RPMI8226 (cell line): Measurements from ENCODE around the gene ARHGEF9.

Source experiments
- DNase-seq: peaks from one replicate; pipeline ENCODE4 v3.0.0-alpha.2; 2015

The ARHGEF9 gene

DNA sequence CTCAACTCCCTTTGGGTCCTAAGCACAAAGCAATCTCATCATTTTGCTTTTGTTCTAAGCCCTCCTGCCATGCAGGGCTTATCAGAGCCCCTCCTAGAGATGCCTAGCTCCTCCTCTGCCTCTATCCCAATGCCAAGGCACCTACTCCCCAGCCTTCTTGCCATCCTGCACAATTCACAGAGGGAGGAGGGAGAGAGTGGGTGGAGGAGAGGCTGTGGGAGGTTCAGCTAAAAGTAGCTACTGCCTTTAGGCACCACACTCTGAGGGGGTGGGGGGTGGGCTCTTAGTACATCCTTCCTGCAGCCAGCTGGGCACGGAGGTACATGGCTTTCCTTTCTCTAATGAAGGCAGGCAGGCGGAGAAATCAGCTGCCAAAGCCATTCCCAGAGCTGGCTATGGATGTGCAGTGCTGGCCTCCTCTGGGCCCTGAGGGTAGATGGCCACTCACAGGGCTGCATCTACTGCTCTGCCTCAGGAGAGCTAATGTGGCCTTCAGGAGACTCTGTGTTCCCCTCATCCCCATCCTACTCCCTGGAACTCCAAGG is 40.1 kb downstream of the ARHGEF9 start:
- DNase-seq: no peak

DNA sequence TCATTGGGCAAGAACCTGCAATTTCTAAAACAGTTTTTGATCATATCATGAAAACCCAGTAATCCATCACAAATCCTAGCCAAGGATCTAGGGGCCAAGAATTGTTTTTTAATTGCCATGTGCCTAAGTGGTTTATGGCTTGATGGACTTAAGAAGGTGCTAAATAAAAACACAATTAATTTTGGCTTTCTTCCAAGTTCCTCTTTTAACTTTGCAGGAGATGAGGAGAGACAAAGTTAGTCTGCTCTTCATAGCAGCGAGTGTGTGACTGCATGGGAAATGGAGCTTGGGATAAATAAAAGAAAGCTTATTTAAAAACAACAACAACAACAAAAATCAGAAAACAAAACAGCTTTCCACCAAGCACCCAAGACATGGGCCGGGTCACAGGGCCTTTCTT is 41.4 kb downstream of the ARHGEF9 start:
- DNase-seq: peak; percentile 13

DNA sequence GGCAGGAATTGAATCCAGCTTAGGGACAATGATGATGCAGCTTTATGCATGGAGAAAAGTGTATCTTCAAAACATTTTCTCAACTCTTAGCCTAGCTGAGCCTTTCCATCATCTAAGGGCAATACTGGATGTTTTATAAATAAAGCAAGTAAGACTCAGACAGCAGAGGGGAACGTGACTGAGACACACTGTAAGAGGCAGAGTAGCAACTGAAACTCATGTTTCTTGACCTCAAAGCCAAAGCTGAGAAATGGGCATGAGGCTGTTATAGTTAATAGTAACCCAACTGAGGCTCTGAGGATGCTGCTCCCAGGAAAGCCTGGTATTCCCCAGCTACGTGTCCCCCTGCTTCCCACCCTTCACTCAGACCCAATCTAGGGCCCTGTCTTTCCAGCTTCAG is 44.6 kb downstream of the ARHGEF9 start:
- DNase-seq: no peak

DNA sequence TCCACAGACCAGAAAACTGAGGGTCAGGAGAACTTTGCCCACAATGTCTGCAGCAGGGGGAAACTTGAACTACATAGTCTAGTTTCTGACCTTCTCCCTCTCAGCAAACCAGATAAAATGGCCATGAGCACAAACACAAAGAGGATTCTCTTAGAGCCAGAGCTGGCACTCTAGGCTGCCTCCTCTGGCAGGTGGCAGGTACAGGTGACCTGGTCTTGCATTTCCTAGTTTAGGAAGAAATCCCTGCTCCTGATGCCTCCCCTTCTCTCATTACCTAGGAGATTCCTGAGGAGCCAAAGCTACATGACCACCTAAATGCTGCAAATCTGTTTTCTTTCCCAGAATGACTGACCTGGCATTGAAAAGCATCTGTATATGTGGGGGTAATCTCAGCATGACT is 45.1 kb downstream of the ARHGEF9 start:
- no peak for DNase-seq

DNA sequence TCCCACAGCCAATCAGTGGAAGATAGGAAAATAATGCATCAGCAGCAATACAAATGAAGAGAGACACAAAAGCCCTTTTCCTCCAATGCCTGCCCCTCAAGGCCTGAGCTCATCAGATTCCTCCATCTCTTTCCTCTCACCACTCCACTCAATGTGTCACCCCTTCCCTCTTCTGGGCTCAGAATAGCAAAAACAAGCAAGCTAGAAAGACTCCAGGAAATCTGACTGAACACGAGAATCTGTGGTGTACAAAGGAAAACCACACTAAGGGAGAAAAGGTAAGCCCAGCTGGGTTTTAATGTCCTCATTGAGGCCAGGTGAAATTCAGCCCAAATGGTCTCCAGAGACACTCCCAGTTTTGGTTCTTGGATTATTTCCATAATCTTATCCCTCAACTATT is 46.3 kb downstream of the ARHGEF9 start:
- no peak for DNase-seq

DNA sequence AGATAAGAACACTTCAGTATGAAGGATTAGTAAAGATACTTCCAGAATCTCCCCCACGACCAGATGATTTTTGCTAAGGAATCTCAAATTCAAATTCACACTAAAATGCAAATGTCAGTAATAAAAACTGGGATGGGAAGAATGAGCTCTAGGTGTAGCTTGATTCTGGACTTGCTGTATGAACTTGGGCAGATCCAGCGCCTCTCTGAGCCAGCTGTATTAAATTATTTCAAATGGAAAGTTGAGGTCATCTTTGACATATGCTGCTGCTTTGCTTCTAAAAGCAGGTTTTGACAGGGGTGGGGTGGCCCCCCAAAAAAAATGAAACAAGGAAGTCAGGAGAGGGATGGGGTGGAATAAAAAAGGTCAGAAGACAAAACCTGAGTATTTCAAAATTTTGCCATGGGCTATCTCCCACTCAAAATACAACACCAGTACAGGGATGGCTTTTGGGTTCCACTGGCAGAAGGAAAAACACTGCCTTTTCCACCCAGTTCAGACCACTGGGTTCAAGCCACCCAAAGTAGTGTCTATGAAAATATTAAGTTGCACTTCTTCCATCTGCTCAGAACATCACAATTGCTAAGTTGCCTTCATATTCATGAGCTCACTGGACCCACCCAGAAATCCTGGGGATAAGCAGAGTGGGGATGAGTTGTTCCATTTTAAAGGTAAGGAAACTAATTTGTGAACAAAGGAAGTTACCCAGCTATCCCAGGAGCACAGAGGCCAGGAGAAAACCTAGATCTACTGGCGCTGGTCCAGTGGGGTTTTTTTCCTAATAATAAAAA is 47.7 kb downstream of the ARHGEF9 start:
- DNase-seq: no peak

DNA sequence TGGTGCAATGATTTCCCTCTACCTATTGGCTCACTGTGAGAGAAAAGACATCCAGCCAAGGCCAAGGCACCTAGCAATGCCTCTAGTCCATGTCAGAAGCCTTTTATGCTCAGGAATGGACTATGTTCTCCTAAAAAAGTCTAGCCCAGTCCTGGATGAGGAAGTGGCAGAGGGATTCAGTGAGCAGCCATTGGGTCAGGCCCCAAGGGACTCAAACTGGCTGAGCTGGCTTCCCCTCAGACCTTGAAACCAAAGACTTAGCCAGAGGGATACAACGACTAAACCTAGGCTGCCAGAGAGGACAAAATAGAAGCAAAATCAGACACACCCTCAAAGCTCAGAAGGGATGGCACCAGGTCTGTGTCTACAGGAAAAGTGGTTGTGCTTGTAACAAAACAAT is 49.1 kb downstream of the ARHGEF9 start:
- DNase-seq: no peak

DNA sequence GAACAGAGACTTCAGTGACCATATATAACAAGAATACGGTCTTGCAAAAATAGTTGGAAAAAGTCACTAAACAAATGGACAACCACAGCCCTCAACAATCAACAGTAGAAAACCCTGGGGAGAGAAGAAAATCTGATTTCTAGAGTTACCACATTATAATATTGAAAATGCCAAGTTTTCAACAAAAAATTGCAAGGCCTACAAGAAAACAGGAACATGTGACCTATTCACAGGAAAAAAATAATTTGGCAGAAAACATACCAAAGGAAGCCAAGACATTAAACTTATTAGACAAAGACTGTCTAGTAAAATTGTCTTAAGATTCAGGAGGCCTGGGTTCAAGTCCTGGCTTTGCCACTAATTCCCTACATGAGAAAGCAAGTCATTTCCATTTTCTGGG is 64.7 kb downstream of the ARHGEF9 start:
- no peak for DNase-seq

DNA sequence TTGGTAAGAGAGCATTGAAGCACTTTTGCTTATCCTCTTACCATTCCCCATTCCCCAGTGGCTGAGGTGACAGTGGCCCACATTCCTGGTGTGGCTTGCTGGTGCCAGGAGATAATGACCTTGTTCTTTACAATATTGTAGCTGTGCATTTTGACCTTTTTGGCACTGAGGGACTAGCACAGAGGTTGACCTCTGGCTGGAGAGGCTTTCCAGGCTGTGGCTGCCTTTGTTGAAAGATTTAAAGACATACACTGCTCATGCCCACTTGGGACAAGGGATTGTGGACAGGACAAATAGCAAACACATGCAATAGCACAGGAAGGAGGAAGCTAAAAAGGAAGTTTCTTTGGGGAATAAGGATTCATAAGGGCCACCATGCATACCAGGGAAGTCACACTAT is 65.4 kb downstream of the ARHGEF9 start:
- DNase-seq: no peak

DNA sequence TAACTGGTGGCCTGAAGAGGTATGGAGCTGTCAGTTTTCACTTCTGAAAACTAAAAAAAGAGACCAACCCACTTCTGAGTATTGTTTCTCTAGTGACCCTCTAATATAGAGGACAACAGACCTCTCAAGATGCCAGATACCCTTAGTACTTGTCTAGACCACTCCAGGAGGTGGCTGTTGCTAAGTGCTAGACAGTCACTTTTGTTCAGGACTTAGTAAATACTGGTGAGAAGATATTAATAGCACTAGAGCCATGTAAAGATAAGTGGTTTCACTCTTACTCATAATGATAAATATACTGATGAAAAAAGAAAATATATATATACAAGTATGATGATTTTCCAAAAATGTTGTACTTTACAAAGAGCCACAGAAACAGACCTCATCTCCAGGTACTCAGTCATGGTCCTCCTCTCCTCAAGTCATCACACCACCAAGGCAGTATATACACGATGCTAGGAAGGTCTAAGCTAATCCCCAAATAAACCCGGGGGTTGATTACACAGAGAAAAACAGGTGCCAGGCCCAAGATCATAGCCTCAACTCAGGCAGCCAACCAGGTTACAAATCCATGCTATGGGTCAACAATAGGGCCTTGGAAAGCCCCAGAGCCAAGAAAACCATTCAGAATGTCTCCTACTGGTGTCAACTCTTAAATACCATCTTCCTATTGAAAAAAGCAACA is 66.9 kb downstream of the ARHGEF9 start:
- no peak for DNase-seq

DNA sequence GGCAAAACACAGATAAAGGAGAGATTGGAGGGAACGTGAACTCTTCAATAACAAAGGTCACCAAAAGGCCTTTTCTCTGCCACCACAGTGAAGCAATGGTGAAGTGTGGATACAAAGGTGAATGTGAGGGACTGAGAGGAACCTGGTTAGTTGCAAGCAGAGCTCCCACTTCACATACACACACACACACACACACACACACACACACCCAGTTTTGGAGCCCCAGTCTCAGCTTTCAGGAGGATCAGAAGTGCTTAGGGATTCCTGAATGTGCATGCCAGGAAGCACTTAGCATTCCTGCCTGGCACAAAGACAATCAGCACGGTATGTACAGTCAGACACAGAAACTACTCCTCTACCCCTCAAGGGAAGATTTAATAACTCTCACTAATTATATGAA is 71.5 kb downstream of the ARHGEF9 start:
- no peak for DNase-seq

DNA sequence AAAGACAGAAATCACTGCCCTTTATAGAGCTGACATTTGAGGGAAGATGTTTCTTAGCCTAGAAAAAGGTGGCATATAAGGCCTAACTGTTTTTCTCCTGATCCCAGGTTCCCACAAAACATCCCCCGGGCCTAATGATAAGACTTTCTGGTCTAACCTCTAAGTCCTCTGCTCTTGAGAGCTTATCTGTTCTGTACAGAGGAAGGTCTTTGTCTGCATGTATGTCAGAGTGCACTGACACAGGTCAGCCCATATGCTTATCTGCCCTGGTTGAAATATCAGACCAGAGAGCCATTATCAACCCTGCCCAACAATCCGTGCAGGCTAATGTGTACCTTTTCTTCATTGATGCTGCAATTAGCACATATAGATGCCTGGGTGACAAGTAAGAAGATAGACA is 76.2 kb downstream of the ARHGEF9 start:
- DNase-seq: no peak

DNA sequence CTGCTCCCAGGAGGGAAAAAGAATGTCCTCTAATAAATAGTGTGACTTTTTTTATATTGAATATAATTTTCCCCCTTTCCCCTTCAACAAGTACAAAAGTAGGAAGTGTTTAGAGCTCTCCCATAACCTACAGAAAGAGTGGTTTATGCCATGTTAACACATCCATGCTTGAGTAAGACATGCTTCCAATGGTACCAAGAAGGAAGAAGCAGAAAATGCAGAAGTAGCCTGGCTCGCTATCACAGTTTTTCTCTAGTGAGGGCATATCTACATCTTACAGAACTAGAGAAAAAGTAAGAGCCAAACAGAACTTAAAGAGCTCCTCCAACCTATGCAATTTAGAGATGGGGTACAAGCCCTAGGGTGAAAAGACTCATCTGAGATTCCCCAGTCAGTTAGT is 82.5 kb downstream of the ARHGEF9 start:
- no peak for DNase-seq

DNA sequence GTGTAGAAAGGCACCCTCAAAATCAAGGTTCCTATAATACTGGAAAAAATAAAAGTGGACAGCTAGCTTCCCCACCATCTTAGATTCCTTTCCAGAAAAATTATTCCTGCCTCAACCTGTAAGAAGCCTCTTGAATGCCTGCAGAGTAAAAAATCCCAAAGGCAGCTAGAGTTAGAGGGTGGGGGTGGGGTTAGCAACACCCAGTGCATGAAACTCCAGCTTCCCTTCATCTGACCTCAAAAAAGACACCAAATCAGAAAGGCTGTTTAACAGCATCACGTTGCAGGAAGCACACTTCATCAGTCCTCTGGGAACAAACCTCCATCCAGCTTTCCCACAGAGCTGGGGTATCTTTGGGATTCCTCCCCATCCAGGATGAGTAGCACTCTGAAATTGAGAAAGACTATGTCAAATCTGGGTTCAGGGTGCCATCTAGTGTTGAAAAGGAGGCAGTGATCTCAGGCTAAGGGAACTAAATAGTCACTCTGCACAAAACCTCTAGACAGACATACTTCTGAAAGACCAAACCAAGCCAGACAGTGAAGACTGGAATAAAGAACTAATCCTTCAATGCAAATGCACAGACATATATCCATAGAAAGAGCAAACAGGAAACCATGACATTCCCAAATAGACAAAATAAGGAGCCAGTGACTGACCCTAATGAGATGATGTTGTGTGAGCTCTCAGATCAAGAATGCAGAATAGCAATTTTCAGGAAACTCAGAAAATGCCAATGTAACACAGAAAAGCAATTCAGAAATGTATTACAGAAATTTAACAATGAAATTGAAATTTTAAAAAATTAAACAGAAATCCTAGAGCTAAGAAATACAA is 97.9 kb downstream of the ARHGEF9 start:
- peak; percentile 16 for DNase-seq

DNA sequence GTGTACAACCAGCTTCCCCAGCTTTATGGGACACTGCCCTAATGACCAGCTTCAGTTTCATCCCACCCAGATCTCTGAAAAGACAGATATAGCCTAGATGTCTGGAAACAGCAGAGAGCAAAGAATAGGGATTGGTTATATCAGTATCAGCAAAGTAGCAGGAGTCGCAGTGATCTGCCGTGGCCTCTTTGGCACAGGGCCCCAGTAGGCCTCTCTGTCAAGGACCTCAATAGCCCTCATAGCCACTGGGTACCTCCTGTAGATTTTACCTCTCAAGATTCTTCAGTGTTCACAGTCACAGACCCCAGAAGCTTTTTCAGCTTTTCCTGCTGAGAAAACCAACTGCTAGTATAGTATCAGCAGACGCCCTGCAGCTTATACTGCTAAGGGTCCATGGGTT is 104.6 kb downstream of the ARHGEF9 start:
- DNase-seq: no peak

DNA sequence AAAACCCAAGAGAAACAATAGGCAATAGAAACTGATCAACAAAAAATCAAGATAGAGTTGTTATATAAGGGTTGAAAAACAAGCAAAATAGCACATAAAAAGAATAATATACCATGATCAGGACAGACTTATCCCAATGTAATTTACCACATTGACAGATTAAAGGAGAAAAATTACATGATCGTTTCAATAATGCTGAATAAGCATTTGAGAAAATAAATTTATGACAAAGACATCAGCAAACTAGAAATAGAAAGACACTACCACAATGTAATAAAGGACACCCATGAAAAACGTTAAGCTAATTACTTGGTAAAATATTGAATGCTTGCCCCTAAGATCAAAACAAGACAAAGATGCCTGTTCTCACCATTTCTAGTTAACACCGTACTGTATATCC is 105.6 kb downstream of the ARHGEF9 start:
- DNase-seq: no peak

DNA sequence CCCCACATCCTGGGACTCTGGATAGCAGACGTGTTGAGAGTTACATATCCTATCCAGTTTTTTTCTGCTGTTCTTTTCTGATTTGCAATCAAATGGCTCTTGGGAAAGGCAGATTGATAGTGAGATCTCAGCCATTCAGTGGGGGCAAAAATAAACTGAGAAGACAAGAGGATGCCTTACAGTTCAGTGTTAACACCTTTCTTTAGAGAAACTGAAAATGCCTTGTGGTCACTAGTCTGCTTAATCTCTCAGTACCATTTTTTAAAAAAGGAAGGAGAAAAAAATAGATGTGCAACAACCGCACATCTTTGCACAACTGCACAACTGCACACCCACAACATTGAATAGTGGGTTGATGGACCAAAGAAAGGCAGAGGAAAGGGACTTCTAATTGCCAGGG is 109.3 kb downstream of the ARHGEF9 start:
- no peak for DNase-seq

DNA sequence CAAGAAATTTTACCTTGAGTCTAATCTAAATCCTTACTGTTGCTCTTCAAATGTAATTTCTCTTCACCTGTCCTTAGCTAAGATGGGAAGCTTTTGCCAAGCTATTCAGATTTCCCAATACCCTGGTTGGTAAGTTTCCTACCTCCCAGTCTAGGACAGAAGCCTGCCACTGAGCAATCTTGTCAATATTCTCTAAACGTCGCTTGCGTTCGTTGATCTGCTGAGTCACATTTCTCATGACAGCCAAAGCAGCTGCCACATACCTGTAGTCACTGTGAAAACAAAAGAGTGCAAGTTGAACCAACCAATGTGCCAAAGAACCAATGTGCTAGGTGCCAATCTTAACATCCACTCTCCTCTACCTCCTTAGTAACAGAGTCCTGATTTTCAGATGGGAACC is 111.1 kb downstream of the ARHGEF9 start:
- DNase-seq: no peak

DNA sequence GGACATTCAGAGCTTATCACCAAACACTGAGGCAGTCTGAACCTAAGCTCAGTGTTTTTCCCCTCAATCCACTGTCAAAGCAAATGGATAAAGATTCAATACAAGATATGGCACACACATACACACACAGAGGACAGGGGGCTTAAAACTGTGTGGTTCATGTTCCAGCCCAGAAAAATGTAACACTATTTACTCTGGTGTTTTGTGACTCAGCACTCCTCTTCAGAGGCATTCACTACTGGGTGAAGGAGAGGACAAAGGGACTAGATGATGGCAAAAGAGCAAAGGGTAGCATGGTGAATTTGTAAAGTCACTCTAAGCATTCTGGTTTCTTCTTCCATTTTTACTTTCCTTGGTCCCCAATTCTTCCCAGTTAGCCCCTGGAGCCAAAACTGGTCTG is 120.3 kb downstream of the ARHGEF9 start:
- no peak for DNase-seq

DNA sequence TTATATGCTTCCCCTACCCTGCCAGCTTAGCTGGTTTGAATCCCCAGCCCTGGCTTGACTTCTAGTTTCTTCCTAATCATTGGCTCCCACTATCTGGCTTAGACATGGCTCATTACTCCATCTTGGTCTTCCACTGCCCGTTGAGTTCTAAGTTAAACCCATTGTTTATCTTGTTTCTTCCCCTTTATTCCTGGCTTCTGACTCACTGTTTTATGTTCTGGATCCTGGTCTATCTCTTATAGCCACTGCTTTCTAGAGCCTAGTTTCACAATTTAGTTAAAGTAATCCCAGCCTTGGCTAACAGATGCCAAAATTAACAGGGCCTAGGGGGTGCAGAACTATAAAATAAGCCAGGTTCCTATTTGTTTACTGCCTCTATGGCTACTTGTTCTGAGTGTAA is 120.9 kb downstream of the ARHGEF9 start:
- no peak for DNase-seq

DNA sequence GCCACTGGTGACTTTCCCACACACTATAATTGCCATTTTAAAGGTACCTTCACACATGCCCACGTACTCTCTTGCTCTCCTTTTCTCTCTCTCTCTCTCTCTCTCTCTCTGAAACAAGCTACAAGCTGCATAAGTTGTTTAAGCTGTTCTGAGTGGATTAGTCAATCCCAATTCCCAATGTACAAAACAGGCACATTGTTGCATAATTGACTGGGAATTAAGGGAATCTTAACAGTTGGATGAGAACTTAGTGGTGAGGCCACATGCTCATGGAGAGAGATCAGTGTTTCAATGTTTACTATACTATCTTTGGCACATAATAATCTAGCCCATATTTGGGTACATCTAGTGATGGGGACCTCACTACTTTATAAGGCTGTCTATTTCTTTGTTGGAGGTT is 123.3 kb downstream of the ARHGEF9 start:
- DNase-seq: no peak

DNA sequence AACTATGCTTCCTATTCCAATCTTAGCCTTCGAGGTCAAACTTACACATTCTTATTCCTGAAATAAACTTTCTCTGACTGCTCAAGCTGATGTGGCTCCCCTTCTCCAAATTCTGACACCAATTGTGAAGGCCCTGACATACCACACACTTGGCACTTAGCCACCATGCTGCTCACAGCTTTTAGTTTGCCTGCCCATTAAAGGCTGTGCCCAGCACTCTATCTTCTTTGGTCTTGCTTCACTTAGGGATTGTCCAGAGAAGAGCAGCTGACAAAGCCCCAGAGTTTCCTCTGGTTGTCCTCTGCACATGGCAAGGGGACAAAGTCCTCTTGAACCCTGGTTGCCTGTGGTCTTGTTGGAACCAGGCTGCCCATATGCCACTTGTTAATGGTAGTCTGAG is 126.1 kb downstream of the ARHGEF9 start:
- no peak for DNase-seq

DNA sequence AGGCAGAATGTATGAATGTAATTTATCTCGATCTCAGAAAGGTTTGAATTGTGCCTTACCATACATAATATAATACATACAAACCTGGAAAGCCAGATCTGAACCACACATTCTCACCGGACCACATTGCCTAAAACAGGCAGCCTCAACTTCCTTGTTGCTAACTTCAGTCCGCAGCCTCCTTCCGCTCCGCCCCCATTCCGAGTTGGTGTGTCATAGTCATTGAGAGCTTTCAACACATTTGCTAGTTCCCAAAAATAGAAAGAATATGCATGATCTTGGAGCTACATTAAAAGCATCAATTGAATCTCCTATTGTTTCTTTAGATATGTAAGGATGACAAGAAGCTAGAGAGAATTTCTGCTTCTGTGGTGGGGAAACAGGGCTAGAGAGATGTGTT is 127.2 kb downstream of the ARHGEF9 start:
- no peak for DNase-seq
